Putamen (tissue), 1 donor: ENCODE measurements around the gene KCNIP1.

ENCODE experiments used
- DNase-seq: peaks from one replicate; pipeline ENCODE4 v3.0.0-alpha.2; 2016; ENCODE audit warnings: low spot score

Gene KCNIP1

GRCh38 chr5:170785416-170785815, 281.6 kb downstream of the KCNIP1 start:
- DNase-seq: no peak
